Skeletal muscle cell (primary cell): ENCODE measurements around the gene TOR1AIP2.
"Not testable (repeated sequence)": the region's sequence is repeated elsewhere in the genome, so short reads cannot be mapped to it uniquely, and the experiment has no call there.

Experiments
- DNase-seq: peaks from one replicate; pipeline ENCODE4 v3.0.0-alpha.2; 2010; ENCODE audit warnings: low read depth
- H3K4me3 ChIP-seq: 2 replicates; pipeline ENCODE4 v1.5.1; 2011; ENCODE audit warnings: low read depth, mild to moderate bottlenecking, control low read depth, low read length, moderate library complexity

TOR1AIP2 gene

GRCh38 chr1:179879797-179880196 lies 2.2 kb upstream of the TOR1AIP2 start:
- no peak overlapping the region for H3K4me3 ChIP-seq
- DNase-seq: no peak

- peak overlapping the region; percentile 68 for H3K4me3 ChIP-seq
- DNase-seq: no peak
Observed at GRCh38 chr1:179876300-179876715, 1.3 kb downstream of the TOR1AIP2 start.

GRCh38 chr1:179875596-179876299 lies 1.9 kb downstream of the TOR1AIP2 start:
- peak overlapping the region; percentile 68 for H3K4me3 ChIP-seq
- no peak for DNase-seq

GRCh38 chr1:179873438-179873851 lies 4.2 kb downstream of the TOR1AIP2 start:
- H3K4me3 ChIP-seq: no peak overlapping the region
- DNase-seq: no peak

- DNase-seq: no peak
- H3K4me3 ChIP-seq: no peak overlapping the region
Observed at GRCh38 chr1:179872558-179872957, 5.0 kb downstream of the TOR1AIP2 start.

GRCh38 chr1:179871940-179872339 lies 5.7 kb downstream of the TOR1AIP2 start:
- DNase-seq: no peak
- H3K4me3 ChIP-seq: no peak overlapping the region

- H3K4me3 ChIP-seq: no peak overlapping the region
- no peak for DNase-seq
Observed at GRCh38 chr1:179870870-179871269, 6.7 kb downstream of the TOR1AIP2 start.

GRCh38 chr1:179867493-179868330 lies 9.9 kb downstream of the TOR1AIP2 start:
- no peak overlapping the region for H3K4me3 ChIP-seq
- DNase-seq: no peak

- no peak overlapping the region for H3K4me3 ChIP-seq
- no peak for DNase-seq
Observed at GRCh38 chr1:179866616-179867015, 11.0 kb downstream of the TOR1AIP2 start.

GRCh38 chr1:179865377-179865776 lies 12.2 kb downstream of the TOR1AIP2 start:
- no peak overlapping the region for H3K4me3 ChIP-seq
- DNase-seq: no peak

- H3K4me3 ChIP-seq: no peak overlapping the region
- no peak for DNase-seq
Observed at GRCh38 chr1:179860652-179861051, 17.0 kb downstream of the TOR1AIP2 start.

- no peak for DNase-seq
- H3K4me3 ChIP-seq: no peak overlapping the region
Observed at GRCh38 chr1:179857009-179857408, 20.6 kb downstream of the TOR1AIP2 start.

GRCh38 chr1:179856296-179856695 lies 21.3 kb downstream of the TOR1AIP2 start:
- DNase-seq: no peak

GRCh38 chr1:179855831-179856230 lies 21.8 kb downstream of the TOR1AIP2 start:
- not testable (repeated sequence) for H3K4me3 ChIP-seq, DNase-seq

More at GRCh38 chr1:179856296-179856695, 21.3 kb downstream of the TOR1AIP2 start:
- H3K4me3 ChIP-seq: no peak overlapping the region

- H3K4me3 ChIP-seq: no peak overlapping the region
- DNase-seq: no peak
Observed at GRCh38 chr1:179853102-179853501, 24.5 kb downstream of the TOR1AIP2 start.

- no peak for DNase-seq
- H3K4me3 ChIP-seq: no peak overlapping the region
Observed at GRCh38 chr1:179848233-179848632, 29.4 kb downstream of the TOR1AIP2 start.

GRCh38 chr1:179840107-179840506 lies 37.5 kb downstream of the TOR1AIP2 start:
- DNase-seq: no peak
- H3K4me3 ChIP-seq: no peak overlapping the region

GRCh38 chr1:179836686-179837445 lies 40.7 kb downstream of the TOR1AIP2 start:
- H3K4me3 ChIP-seq, DNase-seq: not testable (repeated sequence)

GRCh38 chr1:179831852-179832699 lies 45.5 kb downstream of the TOR1AIP2 start:
- no peak overlapping the region for H3K4me3 ChIP-seq

More at GRCh38 chr1:179831852-179832699, 45.5 kb downstream of the TOR1AIP2 start:
- no peak for DNase-seq
